ENCODE measurements around the gene CELA2A. TPM values are rescaled to one million over a fixed set of nuclear protein-coding genes. Genes with fewer than 3 reads are reported as not detected.

Gene CELA2A
- total and polyA plus RNA-seq, 5 donors from 2014 or later: not detected

GRCh38 chr1:15412175-15412800 lies 44.2 kb upstream of the CELA2A start:
- Mint-ChIP-seq H3K4me3 (peak overlapping the region; percentile 92 to 96 (median 94)), H3K4me1 (peaks cover 13 to 73% (median 41%) of the 10 kb centered on the region in 4 donors), H3K9me3 (no peaks in the 10 kb centered on the region), H3K36me3 (peaks cover 12% of the 10 kb centered on the region), H3K27me3 (peaks cover 7% of the 10 kb centered on the region), H3K27ac (peak overlapping the region; percentile 20 to 84 (median 84))
- H3K9me3 ChIP-seq (ENCODE audit: control insufficient read depth in 2 of 2, low read length in 2 of 2): no peaks in the 10 kb centered on the region
- no peaks in the 10 kb centered on the region for H3K27me3 ChIP-seq (ENCODE audit: control insufficient read depth, insufficient read depth, low read length)
- peaks cover 64% of the 10 kb centered on the region for H3K4me1 ChIP-seq (ENCODE audit: control insufficient read depth, insufficient read depth, low read length, poor library complexity, severe bottlenecking)
- peaks cover 10% of the 10 kb centered on the region for H3K36me3 ChIP-seq (ENCODE audit: control insufficient read depth, insufficient read depth, low read length)
- peak overlapping the region; percentile 77 for H3K27ac ChIP-seq (ENCODE audit: insufficient read depth, low read length, poor library complexity, severe bottlenecking)
- peak overlapping the region; percentile 61 for H3K4me3 ChIP-seq (ENCODE audit: low read depth, low read length)
- DNase-seq (peak; percentile 15 to 31 (median 24)), ATAC-seq (ENCODE audit: low read depth in 2 of 2) (peak in 1 of 2 donors; percentile 35)

GRCh38 chr1:15412843-15413242 lies 43.7 kb upstream of the CELA2A start:
- no peaks in the 10 kb centered on the region for H3K9me3 ChIP-seq (ENCODE audit: control insufficient read depth in 2 of 2, low read length in 2 of 2)
- peaks cover 7% of the 10 kb centered on the region for H3K27me3 Mint-ChIP-seq
- peaks cover 14 to 78% (median 46%) of the 10 kb centered on the region in 4 donors for H3K4me1 Mint-ChIP-seq
- H3K36me3 Mint-ChIP-seq: peaks cover 12% of the 10 kb centered on the region
- H3K4me3 Mint-ChIP-seq: peak overlapping the region in 3 of 4 donors; percentile 92 to 95 (median 94)
- peak overlapping the region in 1 of 3 donors; percentile 84 for H3K27ac Mint-ChIP-seq
- H3K36me3 ChIP-seq (ENCODE audit: control insufficient read depth, insufficient read depth, low read length): peaks cover 10% of the 10 kb centered on the region
- H3K4me3 ChIP-seq (ENCODE audit: low read depth, low read length): no peak overlapping the region
- ATAC-seq (ENCODE audit: low read depth in 2 of 2): no peak
- peak overlapping the region; percentile 50 for H3K27ac ChIP-seq (ENCODE audit: insufficient read depth, low read length, poor library complexity, severe bottlenecking)
- no peaks in the 10 kb centered on the region for H3K27me3 ChIP-seq (ENCODE audit: control insufficient read depth, insufficient read depth, low read length)
- DNase-seq: no peak
- H3K4me1 ChIP-seq (ENCODE audit: control insufficient read depth, insufficient read depth, low read length, poor library complexity, severe bottlenecking): peaks cover 70% of the 10 kb centered on the region
- no peaks in the 10 kb centered on the region for H3K9me3 Mint-ChIP-seq

- Mint-ChIP-seq H3K9me3 (no peaks in the 10 kb centered on the region), H3K36me3 (peaks cover 12% of the 10 kb centered on the region), H3K27ac (peak overlapping the region in 2 of 3 donors; percentile 56 to 84), H3K4me1 (peaks cover 14 to 83% (median 48%) of the 10 kb centered on the region in 4 donors), H3K27me3 (peaks cover 5% of the 10 kb centered on the region), H3K4me3 (peak overlapping the region in 3 of 4 donors; percentile 31 to 93 (median 67))
- H3K4me3 ChIP-seq (ENCODE audit: low read depth, low read length): no peak overlapping the region
- H3K4me1 ChIP-seq (ENCODE audit: control insufficient read depth, insufficient read depth, low read length, poor library complexity, severe bottlenecking): peaks cover 70% of the 10 kb centered on the region
- peak overlapping the region; percentile 50 for H3K27ac ChIP-seq (ENCODE audit: insufficient read depth, low read length, poor library complexity, severe bottlenecking)
- no peak for ATAC-seq (ENCODE audit: low read depth in 2 of 2)
- H3K36me3 ChIP-seq (ENCODE audit: control insufficient read depth, insufficient read depth, low read length): peaks cover 10% of the 10 kb centered on the region
- no peaks in the 10 kb centered on the region for H3K27me3 ChIP-seq (ENCODE audit: control insufficient read depth, insufficient read depth, low read length)
- H3K9me3 ChIP-seq (ENCODE audit: control insufficient read depth in 2 of 2, low read length in 2 of 2): no peaks in the 10 kb centered on the region
- no peak for DNase-seq
Observed at GRCh38 chr1:15413563-15414444, 42.7 kb upstream of the CELA2A start.

GRCh38 chr1:15414445-15414983 lies 42.0 kb upstream of the CELA2A start:
- Mint-ChIP-seq H3K27me3 (no peaks in the 10 kb centered on the region), H3K9me3 (no peaks in the 10 kb centered on the region), H3K27ac (peak overlapping the region in 2 of 3 donors; percentile 84 to 86), H3K36me3 (peaks cover 12% of the 10 kb centered on the region), H3K4me1 (peaks cover 14 to 78% (median 46%) of the 10 kb centered on the region in 4 donors), H3K4me3 (peak overlapping the region in 2 of 4 donors; percentile 67 to 93)
- no peaks in the 10 kb centered on the region for H3K9me3 ChIP-seq (ENCODE audit: control insufficient read depth in 2 of 2, low read length in 2 of 2)
- no peak overlapping the region for H3K27ac ChIP-seq (ENCODE audit: insufficient read depth, low read length, poor library complexity, severe bottlenecking)
- H3K4me1 ChIP-seq (ENCODE audit: control insufficient read depth, insufficient read depth, low read length, poor library complexity, severe bottlenecking): peaks cover 69% of the 10 kb centered on the region
- H3K27me3 ChIP-seq (ENCODE audit: control insufficient read depth, insufficient read depth, low read length): no peaks in the 10 kb centered on the region
- no peak overlapping the region for H3K4me3 ChIP-seq (ENCODE audit: low read depth, low read length)
- DNase-seq (no peak), ATAC-seq (ENCODE audit: low read depth in 2 of 2) (no peak)
- peaks cover 10% of the 10 kb centered on the region for H3K36me3 ChIP-seq (ENCODE audit: control insufficient read depth, insufficient read depth, low read length)

- peak; percentile 43 to 59 (median 57) for DNase-seq
- peaks cover 53% of the 10 kb centered on the region for H3K4me1 ChIP-seq (ENCODE audit: control insufficient read depth, insufficient read depth, low read length, poor library complexity, severe bottlenecking)
- H3K36me3 ChIP-seq (ENCODE audit: control insufficient read depth, insufficient read depth, low read length): peaks cover 14% of the 10 kb centered on the region
- H3K4me3 ChIP-seq (ENCODE audit: low read depth, low read length): peak overlapping the region; percentile 53
- H3K27me3 Mint-ChIP-seq: no peaks in the 10 kb centered on the region
- H3K9me3 Mint-ChIP-seq: no peaks in the 10 kb centered on the region
- peaks cover 21% of the 10 kb centered on the region for H3K36me3 Mint-ChIP-seq
- H3K27me3 ChIP-seq (ENCODE audit: control insufficient read depth, insufficient read depth, low read length): no peaks in the 10 kb centered on the region
- H3K27ac Mint-ChIP-seq: peak overlapping the region; percentile 84 to 98 (median 92)
- H3K27ac ChIP-seq (ENCODE audit: insufficient read depth, low read length, poor library complexity, severe bottlenecking): peak overlapping the region; percentile 80
- no peaks in the 10 kb centered on the region for H3K9me3 ChIP-seq (ENCODE audit: control insufficient read depth in 2 of 2, low read length in 2 of 2)
- H3K4me1 Mint-ChIP-seq: peaks cover 14 to 72% (median 46%) of the 10 kb centered on the region in 4 donors
- H3K4me3 Mint-ChIP-seq: peak overlapping the region; percentile 15 to 84 (median 71)
- peak; percentile 62 to 65 for ATAC-seq (ENCODE audit: low read depth in 2 of 2)
Observed at GRCh38 chr1:15417059-15417934, 39.2 kb upstream of the CELA2A start.

- Mint-ChIP-seq H3K36me3 (peaks cover 21% of the 10 kb centered on the region), H3K9me3 (no peaks in the 10 kb centered on the region), H3K4me3 (peak overlapping the region in 1 of 4 donors; percentile 64), H3K27me3 (no peaks in the 10 kb centered on the region), H3K4me1 (peaks cover 14 to 61% (median 40%) of the 10 kb centered on the region in 4 donors), H3K27ac (peak overlapping the region in 1 of 3 donors; percentile 56)
- H3K27me3 ChIP-seq (ENCODE audit: control insufficient read depth, insufficient read depth, low read length): no peaks in the 10 kb centered on the region
- H3K4me1 ChIP-seq (ENCODE audit: control insufficient read depth, insufficient read depth, low read length, poor library complexity, severe bottlenecking): peaks cover 37% of the 10 kb centered on the region
- DNase-seq: no peak
- ATAC-seq (ENCODE audit: low read depth in 2 of 2): no peak
- peak overlapping the region; percentile 37 for H3K27ac ChIP-seq (ENCODE audit: insufficient read depth, low read length, poor library complexity, severe bottlenecking)
- H3K36me3 ChIP-seq (ENCODE audit: control insufficient read depth, insufficient read depth, low read length): peaks cover 7% of the 10 kb centered on the region
- no peaks in the 10 kb centered on the region for H3K9me3 ChIP-seq (ENCODE audit: control insufficient read depth in 2 of 2, low read length in 2 of 2)
- H3K4me3 ChIP-seq (ENCODE audit: low read depth, low read length): no peak overlapping the region
Observed at GRCh38 chr1:15418806-15419515, 37.6 kb upstream of the CELA2A start.
